Upper lobe of left lung (tissue), 4 donors: ENCODE data around the gene SPRR3.

Experiments used
- CTCF ChIP-seq, 6 experiments: fragments of 450-650 bp in 4 of 6; fragments of 200-600 bp in 2 of 6; sonication (generic) in 2 of 6; IDR thresholded peaks; one replicate each; pipeline ENCODE4 v1.5.1; 2016 to 2019; ENCODE audit warnings: antibody characterized with exemption in 6 of 6
- POLR2AphosphoS5 ChIP-seq, 2 donors: sonication (generic); formaldehyde crosslinking; IDR thresholded peaks; one replicate each; pipeline ENCODE4 v1.5.1; 2017; ENCODE audit warnings: antibody characterized with exemption in 2 of 2

- TF ChIP-seq CTCF (IDR thresholded peaks at IDR 0.05) (no peak), POLR2AphosphoS5 (IDR thresholded peaks at IDR 0.05) (no peak)
These were observed 1.3 kb upstream of the SPRR3 start for GRCh38 chr1:153000294-153000693.
